HG03460 (cell line): Measurements from ENCODE around the gene KRT79.

ENCODE experiments used
- ATAC-seq: cut with Tn5 transposase; IDR thresholded peaks from one replicate; pipeline ENCODE4 v1.9.1; 2021; ENCODE audit not compliant: unreplicated experiment

The KRT79 gene

DNA sequence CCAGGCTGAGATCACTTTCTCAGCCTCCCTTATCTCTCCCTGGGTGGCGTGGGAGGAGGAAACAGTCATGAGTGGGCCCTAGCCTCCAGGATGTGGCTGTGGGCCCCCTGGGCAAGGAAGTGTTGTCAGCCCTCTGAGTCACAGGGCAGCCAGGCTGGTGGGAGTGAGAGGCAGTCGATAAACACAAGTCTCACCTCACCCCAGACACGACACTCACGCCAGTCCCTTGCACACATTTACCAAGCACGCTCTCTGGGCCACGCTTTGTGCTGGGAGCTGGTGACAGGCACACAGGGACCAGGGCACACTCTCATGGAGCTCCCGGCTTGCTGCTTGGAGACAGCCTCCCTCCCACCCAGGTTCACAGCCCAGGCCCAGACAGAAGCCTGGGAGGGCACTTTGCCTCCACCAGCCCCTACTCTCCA is 1.9 kb upstream of the KRT79 start:
- ATAC-seq = no peak

- ATAC-seq = no peak
Observed at GRCh38 chr12:52835271-52836041, 1.3 kb upstream of the KRT79 start.

DNA sequence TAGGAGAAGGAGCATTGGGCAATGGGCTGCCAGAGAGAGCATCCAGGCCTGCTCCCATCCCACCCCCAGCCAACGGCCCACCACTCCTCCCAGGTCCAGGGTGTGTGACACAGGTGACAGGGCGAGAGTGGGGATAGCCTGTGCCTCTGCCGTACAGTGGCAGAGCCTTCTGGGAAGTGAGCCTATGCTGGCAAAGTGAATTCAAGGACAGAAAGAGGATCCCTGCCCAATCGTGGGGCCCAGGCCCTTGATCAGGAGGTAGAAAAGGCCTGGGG is 553 bp upstream of the KRT79 start:
- ATAC-seq = no peak

DNA sequence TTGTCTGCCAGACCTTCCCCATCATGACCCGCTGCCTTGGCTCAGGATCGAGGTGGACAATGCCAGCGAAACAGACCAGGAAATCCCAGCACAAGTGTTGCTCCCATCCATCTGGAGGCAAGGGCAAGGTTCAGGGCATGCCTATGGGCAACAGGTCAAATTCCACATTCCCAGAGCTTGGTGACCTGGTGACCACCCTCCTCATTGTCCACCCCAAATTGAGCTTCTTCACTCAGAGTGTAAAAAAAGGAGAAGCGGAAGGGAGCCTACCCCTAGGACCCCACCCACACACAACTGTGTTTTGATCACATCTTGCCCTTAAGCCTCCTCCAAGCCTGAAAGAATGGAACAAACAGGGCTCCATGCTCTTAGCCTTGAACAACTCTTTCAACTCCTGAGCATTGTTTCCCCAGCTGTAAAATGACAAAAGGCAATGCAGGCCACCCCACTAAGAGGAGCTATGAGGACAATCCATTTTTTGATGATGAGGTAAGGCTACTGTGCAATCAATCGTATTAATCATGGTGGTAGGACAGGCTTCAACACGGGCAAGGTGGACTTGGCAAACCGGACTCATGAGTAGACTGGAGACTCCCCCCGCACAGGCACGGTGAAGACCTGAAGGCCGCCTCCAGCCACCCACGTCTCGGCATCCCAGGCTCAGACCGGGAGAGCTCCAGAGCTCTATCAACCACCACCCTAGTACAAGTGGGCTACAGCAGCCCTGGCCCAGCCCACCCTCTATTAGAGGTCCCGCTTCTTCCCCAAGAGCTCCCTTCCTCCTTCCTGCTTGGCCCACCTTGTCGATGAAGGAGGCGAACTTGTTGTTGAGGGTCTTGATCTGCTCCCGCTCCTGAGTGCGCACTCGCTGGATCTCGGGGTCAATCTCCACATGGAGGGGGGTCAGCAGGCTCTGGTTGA is 866 bp downstream of the KRT79 start:
- ATAC-seq = no peak

GRCh38 chr12:52832451-52832850 is 1.7 kb downstream of the KRT79 start:
- ATAC-seq = no peak

DNA sequence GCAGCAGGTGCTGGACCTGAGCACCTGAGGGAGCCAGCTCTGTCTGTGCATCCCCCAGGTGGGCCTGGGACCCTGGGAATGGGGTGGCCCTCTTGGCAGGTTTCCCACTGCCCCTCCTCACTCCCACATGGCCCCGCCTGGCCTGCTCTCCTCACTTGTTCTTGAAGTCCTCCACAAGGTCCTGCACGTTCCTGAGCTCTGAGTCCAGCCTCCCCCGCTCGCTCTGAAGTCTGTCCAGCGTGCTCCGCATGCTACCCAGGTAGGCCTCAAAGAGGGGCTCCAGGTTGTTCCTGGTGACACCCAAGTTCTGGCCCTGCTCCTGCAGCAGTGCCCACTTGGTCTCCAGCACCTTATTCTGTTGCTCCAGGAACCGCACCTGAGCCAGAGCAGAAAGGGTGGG is 2.9 kb downstream of the KRT79 start:
- ATAC-seq = no peak

- ATAC-seq = no peak
Observed at GRCh38 chr12:52829986-52830770, 3.9 kb downstream of the KRT79 start.

DNA sequence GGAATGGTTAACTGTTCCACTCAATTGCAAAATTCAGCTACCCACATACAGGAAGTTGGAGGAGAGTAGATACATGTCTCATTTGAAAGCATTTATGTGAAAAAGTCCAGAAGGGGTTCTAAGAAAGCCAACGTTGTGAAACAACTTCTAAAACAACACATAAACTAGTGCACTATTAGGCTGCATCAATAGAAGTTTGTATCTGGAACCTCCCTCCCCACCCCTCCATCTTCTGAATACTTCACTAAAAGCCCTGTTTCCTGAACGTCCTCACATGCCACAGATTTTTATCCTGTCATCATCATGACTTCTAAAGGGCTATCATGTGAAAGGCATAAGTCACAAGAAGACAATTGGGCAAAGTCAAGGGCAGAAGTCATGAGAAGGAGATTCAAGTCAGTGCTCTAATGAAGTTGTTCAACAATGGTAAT is 5.5 kb downstream of the KRT79 start:
- no peak for ATAC-seq

DNA sequence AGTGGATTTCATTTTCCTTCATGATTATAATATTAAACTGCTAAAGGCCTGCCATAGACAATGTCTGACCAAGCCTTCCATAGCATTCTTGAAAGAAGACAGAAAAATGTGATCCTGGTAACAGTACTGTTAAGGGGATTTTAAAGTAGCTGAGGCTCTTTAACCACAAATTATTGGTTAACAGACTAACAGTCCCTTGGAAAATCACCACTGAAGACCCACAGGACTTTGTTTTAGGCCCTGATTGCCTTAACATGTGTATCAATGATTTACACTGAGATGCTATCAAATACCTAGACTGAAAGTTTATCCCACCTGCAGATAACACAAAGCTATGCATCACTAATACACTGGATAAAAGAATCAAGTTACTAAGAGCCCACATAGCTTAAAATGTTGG is 6.0 kb downstream of the KRT79 start:
- no peak for ATAC-seq

GRCh38 chr12:52827499-52828090 is 6.5 kb downstream of the KRT79 start:
- ATAC-seq = no peak

DNA sequence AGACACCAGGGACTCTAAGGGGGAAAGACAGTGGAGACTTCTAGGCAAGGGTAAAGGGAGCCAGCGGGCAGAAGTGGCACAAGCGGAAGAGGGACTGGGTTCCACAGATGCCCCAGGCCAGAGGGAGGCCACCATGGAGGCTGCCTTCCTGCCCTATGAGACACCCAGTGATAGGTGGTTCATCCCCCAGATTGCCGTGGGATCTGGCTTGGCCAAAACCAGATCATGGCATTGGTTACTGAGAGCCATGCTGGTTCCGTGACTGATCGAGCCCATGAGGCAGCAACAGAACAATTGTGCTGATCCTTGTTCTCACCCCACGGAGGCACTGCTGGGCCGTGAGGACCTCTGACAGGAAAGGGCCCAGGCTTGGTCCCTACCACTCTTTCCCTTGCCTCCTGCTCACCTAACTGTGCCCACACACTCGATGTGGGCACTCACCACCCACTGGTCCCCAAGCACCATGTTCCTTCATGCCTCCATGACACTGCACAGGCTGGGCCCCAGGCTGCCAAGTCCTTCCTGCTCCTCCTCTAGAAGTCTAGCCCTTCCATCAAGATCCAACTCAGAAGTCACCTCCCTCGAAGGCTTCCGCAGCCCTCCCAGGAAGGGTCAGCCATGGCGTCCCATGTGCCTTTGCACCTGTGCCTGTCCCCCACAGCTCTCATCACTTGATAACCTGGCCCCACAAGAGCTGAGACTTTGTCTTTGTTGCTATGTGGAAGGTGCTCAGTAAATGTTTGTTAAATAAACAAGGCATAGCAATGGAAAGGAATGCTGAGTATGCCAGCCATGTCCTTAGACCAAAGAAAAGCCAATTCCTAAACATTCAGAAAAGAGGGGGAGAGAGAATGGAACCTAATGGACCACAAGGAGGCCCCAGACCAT is 7.3 kb downstream of the KRT79 start:
- no peak for ATAC-seq

DNA sequence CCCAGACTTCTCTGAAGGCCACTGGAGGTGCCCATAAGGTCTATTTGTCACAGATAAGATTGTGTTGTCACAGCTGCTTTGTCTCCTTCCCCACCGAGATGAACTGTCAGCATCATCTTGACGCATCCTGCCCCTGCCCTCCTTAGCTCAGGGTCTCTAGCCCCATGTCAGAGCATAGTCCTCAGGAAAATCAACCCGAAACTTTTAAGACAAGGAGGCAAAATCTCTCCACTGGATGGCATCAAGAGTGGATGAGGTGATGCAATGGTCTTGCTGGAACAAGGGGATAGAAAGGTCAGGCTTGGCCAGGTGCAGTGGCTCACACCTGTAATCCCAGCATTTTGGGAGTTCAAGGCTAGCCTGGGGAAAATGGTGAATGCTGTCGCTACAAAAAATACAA is 8.2 kb downstream of the KRT79 start:
- no peak for ATAC-seq

GRCh38 chr12:52824741-52825410 is 9.2 kb downstream of the KRT79 start:
- no peak for ATAC-seq

- ATAC-seq = no peak
Observed at GRCh38 chr12:52823761-52824450, 10.2 kb downstream of the KRT79 start.

DNA sequence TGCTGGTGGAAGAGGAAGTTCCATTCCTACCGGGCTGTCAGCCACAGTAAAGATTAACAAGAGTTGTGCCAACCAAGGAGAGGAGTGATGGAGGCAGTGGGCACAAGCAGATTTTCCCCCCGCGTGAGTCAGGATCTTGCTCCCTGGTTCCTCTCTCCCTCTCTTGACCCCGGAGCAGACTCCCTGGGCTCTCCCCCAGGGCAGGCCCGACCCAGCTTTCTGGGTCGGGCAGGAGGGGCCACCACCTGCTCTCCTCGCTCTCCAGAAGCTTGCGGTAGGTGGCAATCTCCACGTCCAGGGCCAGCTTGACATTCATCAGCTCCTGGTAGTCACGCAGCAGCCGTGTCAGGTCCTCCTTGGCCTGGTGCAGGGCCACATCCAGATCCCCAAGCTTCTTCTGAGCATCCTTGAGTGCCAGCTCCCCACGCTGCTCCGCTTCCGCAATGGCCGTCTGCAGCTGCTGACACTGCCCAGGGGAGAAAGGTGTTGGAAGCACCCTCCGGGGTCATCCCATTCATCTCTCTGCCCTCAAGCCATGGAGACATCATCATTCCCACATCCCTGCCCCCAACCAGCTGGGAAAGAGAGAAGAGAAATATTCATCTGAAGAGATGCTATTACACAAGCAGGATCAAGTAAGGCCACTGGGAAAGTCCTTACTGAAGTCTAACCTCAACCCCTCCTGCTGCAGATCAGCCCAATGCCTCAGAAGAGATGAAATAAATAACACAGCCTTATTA is 11.2 kb downstream of the KRT79 start:
- ATAC-seq = no peak

DNA sequence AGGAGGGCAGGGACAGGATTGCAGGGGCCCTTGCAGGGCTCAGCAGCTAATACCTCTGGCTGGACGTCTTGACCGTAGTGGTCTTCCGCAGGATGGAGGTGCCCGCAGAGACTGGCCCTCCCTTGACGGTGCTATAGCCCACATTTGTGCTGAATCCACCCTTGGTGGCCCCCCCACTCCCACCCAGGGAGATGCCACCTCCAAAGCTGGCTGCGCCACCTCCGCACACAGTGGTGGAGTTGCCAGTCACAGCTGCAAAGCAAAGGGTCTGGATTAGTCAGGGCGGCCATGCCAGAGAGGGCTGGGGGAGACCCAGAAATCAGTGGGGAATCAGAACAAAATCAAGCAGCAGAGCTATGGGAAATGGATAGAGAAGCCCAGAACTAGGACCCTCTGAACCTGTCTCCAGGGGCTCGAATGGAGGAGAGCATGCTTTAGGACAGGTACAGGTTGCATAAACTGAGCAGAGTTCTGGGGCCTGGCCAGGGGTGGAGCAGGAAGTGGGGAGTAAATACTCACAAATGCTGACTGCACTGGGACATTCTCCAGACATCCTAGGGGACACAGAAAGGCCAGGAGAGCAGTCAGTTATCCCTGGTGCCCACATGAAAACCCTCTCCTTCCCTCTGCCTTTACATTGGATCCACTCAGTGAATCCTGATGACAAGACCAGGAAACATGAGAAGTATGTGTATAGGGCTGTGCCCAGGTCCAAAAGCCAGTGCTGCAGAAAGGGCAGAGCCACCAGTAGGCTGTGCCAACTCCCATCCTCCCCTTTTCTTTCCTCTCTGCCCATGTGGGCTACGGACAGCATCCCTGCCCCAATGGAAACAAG is 12.1 kb downstream of the KRT79 start:
- no peak for ATAC-seq

- ATAC-seq = no peak
Observed at GRCh38 chr12:52821071-52821730, 12.9 kb downstream of the KRT79 start.
